ENCODE results near the gene COA3. TPM values are rescaled to one million over a fixed set of nuclear protein-coding genes. Genes with fewer than 3 reads are reported as not detected.
A peak's percentile ranks its signal among the peaks of the same experiment; 100 is the strongest.

The COA3 gene
- total RNA-seq, 2 experiments from 2014 or later, result 31.8 to 36.6 TPM

DNA sequence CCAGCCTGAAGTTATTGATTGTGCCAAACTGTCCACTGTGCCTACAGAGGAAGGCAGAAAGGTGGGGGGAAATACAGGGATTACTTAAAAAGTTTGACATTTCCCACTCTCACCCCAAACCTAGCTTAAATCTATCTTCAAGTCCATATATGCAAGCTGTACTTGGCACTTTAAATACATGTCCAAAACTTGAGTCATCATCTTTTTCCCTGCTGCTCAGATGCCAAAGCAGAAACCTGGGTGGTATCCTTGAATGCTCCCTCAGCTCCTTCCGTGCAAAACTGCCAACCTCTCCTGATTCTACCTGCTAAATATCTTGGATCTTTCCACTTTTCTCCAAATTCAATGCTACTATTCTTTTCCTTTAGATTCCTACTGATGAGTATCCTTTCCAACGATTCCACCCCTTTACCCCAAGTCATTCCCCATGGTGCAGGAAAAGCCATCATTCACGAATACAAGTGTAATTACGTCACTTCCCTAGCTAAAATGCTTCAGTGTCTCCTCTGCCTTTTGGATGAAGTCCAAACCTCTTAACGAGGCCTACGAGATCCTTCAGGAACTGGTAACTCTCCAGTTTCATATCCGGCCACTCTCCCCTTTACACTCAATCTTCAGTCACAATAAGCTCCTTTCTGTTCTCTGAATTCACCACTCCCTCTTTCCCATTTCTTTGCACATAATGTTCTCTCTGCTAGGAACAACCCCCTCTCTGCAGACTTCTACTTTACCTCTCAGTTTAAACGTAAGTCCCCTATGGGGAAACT lies 16.3 kb upstream of the COA3 start:
- H3K36me3 Mint-ChIP-seq, result peaks cover 53% of the 10 kb centered on the region
- H3K27me3 Mint-ChIP-seq, result no peaks in the 10 kb centered on the region
- H3K27ac Mint-ChIP-seq, result no peak overlapping the region
- intact Hi-C loops (cut with micrococcal nuclease), result no loop called here
- no peak for DNase-seq
- no peaks in the 10 kb centered on the region for H3K9me3 Mint-ChIP-seq
- no peak overlapping the region for H3K4me3 Mint-ChIP-seq
- CTCF ChIA-PET, result interaction anchor here (1.2 to 3.0 kb wide), 2 partner anchors 10 to 19 kb away, joined by 4 to 15 read pairs; partner anchors contain the start of gene BECN1
- H3K4me1 Mint-ChIP-seq (ENCODE audit: low read depth), result no peaks in the 10 kb centered on the region
- POLR2A ChIA-PET, result no interaction called here

GRCh38 chr17:42809250-42809649 lies 10.7 kb upstream of the COA3 start:
- H3K36me3 Mint-ChIP-seq, result peaks cover 16% of the 10 kb centered on the region
- POLR2A ChIA-PET, result no interaction called here
- intact Hi-C loops (cut with micrococcal nuclease), result no loop called here
- no peaks in the 10 kb centered on the region for H3K9me3 Mint-ChIP-seq
- no peak overlapping the region for H3K27ac Mint-ChIP-seq
- DNase-seq, result no peak
- no peak overlapping the region for H3K4me3 Mint-ChIP-seq
- no peaks in the 10 kb centered on the region for H3K27me3 Mint-ChIP-seq
- H3K4me1 Mint-ChIP-seq (ENCODE audit: low read depth), result no peaks in the 10 kb centered on the region
- CTCF ChIA-PET, result interaction anchor here (0.7 to 1.5 kb wide), 3 partner anchors 11 to 130 kb away, joined by 3 read pairs; no protein-coding TSS in a partner anchor

- intact Hi-C loops (cut with micrococcal nuclease), result no loop called here
- H3K36me3 Mint-ChIP-seq, result peaks cover 9% of the 10 kb centered on the region
- no peak overlapping the region for H3K4me3 Mint-ChIP-seq
- CTCF ChIA-PET, result interaction anchor here (0.8 to 1.2 kb wide), 2 partner anchors 12 to 14 kb away, joined by 3 to 4 read pairs; no protein-coding TSS in a partner anchor
- H3K4me1 Mint-ChIP-seq (ENCODE audit: low read depth), result no peaks in the 10 kb centered on the region
- no peak overlapping the region for H3K27ac Mint-ChIP-seq
- H3K9me3 Mint-ChIP-seq, result no peaks in the 10 kb centered on the region
- no peak for DNase-seq
- POLR2A ChIA-PET, result no interaction called here
- H3K27me3 Mint-ChIP-seq, result no peaks in the 10 kb centered on the region
These were observed 7.7 kb upstream of the COA3 start for GRCh38 chr17:42806249-42806648.

- H3K27ac Mint-ChIP-seq, result no peak overlapping the region
- intact Hi-C loops (cut with micrococcal nuclease), result no loop called here
- H3K36me3 Mint-ChIP-seq, result no peaks in the 10 kb centered on the region
- ChIA-PET CTCF (interaction anchor here (1.0 to 1.7 kb wide), 2 partner anchors 13 to 19 kb away, joined by 3 to 6 read pairs; partner anchors contain the start of gene BECN1), POLR2A (no interaction called here)
- H3K4me1 Mint-ChIP-seq (ENCODE audit: low read depth), result no peaks in the 10 kb centered on the region
- no peaks in the 10 kb centered on the region for H3K9me3 Mint-ChIP-seq
- DNase-seq, result no peak
- H3K4me3 Mint-ChIP-seq, result no peak overlapping the region
- H3K27me3 Mint-ChIP-seq, result no peaks in the 10 kb centered on the region
These were observed 6.4 kb upstream of the COA3 start for GRCh38 chr17:42804918-42805367.

DNA sequence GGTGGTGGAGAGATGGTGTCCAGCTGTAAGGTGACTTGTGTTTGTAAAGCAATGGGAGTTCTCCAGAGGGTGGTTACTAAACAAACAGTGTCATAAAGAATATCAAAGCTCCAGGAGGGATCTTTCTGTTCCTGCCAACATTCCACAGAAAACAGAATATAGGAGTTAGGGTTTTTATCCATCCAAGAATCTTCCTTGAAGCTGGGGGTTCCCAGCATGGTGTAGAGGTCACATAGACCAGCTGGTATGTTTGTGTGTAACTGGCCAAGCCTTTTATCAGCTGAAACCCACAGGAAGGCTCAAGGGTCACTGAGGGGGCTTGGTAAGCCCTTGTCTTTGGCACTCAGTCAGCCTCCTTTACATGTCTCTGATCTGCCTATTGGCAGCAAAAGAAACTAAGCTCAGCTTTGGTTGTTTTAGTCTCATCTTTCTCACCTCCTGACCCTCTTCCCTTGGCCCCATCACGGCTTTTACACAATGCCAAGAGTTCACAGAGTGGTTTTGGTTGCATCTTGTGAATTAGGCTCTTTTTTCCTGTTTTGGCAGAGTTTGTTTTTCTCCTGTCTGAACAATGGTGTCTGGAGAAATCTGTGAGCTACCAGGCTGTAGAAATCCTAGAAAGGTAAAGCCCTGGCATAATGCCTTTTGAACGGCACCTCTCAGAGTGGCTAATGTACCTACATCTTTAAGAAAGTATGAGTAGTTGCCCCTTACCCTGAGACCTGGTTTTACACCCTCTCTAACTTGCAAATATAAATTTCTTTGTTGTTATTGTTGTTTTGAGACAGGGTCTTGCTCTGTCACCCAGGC lies 4.8 kb upstream of the COA3 start:
- peaks cover 7% of the 10 kb centered on the region for H3K4me1 Mint-ChIP-seq (ENCODE audit: low read depth)
- ChIA-PET CTCF (interaction anchor here (1.2 to 3.6 kb wide), 4 partner anchors 17 to 40 kb away, joined by 4 to 14 read pairs (median 6); partner anchors contain the start of gene BECN1), POLR2A (no interaction called here)
- DNase-seq, result no peak
- H3K27ac Mint-ChIP-seq, result peak overlapping the region; percentile 38
- H3K4me3 Mint-ChIP-seq, result no peak overlapping the region
- intact Hi-C loops (cut with micrococcal nuclease), result no loop called here
- no peaks in the 10 kb centered on the region for H3K36me3 Mint-ChIP-seq
- H3K27me3 Mint-ChIP-seq, result no peaks in the 10 kb centered on the region
- no peaks in the 10 kb centered on the region for H3K9me3 Mint-ChIP-seq

DNA sequence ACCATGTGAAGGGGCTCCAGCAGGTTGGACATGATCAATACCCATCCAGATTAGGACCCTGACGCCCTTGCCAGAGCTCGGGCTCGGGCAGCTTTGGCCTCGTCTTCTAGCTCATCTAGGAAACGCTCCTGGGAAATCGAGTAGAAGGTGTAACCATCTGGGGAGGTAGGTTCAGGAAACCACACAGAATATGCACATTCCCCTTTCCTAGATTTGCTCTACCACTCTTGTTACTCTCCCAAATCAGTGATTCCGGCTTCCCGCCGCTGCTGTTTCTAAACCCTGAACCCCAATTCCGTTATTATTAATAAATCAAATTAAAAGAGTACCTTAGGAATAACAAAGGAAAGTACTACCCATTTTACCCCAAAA lies 507 bp downstream of the COA3 start:
- no peak overlapping the region for H3K27ac Mint-ChIP-seq
- H3K27me3 Mint-ChIP-seq, result no peaks in the 10 kb centered on the region
- intact Hi-C loops (cut with micrococcal nuclease), result no loop called here
- peak overlapping the region; percentile 90 for H3K4me3 Mint-ChIP-seq
- DNase-seq, result no peak
- peaks cover 18% of the 10 kb centered on the region for H3K4me1 Mint-ChIP-seq (ENCODE audit: low read depth)
- CTCF ChIA-PET, result interaction anchor here (0.6 to 1.4 kb wide), 6 partner anchors 20 to 780 kb away, joined by 3 to 5 read pairs (median 4); partner anchors contain the start of genes BECN1 and VPS25
- POLR2A ChIA-PET, result interaction anchor here (1.0 to 1.8 kb wide), 4 partner anchors 24 to 518 kb away, joined by 3 to 7 read pairs (median 4); partner anchors contain the start of genes PSME3 and VPS25
- H3K9me3 Mint-ChIP-seq, result no peaks in the 10 kb centered on the region
- peaks cover 4% of the 10 kb centered on the region for H3K36me3 Mint-ChIP-seq

GRCh38 chr17:42797067-42798007 lies 1.2 kb downstream of the COA3 start:
- DNase-seq, result no peak
- H3K36me3 Mint-ChIP-seq, result peaks cover 4% of the 10 kb centered on the region
- H3K9me3 Mint-ChIP-seq, result no peaks in the 10 kb centered on the region
- H3K27ac Mint-ChIP-seq, result no peak overlapping the region
- H3K4me1 Mint-ChIP-seq (ENCODE audit: low read depth), result peaks cover 18% of the 10 kb centered on the region
- no peaks in the 10 kb centered on the region for H3K27me3 Mint-ChIP-seq
- POLR2A ChIA-PET, result interaction anchor here (1.0 to 1.8 kb wide), 2 partner anchors 36 to 114 kb away, joined by 3 to 4 read pairs; partner anchors contain the start of gene PSME3
- intact Hi-C loops (cut with micrococcal nuclease), result no loop called here
- H3K4me3 Mint-ChIP-seq, result peak overlapping the region; percentile 90
- CTCF ChIA-PET, result interaction anchor here (0.6 to 1.4 kb wide), 4 partner anchors 21 to 27 kb away, joined by 3 to 5 read pairs (median 4); partner anchors contain the start of genes BECN1 and VPS25

DNA sequence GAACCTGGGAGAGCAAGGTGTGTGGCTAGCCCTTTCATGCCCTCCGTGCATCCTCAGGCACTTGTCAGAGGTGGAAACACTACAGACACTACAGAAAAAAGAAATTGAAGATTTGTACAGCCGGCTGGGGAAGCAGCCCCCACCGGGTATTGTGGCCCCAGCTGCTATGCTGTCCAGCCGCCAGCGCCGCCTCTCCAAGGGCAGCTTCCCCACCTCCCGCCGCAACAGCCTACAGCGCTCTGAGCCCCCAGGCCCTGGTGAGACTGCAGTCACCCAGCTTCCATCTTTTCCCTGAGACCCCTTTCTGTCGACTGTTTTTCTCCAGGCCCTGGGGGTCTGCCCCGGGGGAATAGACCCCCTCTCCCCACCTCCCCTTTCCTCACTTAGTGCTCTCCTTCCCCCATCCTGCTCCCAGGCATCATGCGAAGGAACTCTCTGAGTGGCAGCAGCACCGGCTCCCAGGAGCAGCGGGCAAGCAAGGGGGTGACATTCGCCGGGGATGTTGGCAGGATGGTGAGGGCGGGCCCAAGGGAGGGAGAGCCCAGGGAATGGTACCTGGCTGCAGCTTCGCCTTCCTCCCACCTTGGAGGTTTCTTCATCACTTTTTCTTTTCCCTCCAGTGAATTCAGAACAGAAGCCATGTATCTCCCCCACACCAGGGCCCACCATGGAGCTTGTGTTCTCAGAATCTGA lies 2.3 kb downstream of the COA3 start:
- no peak for DNase-seq
- intact Hi-C loops (cut with micrococcal nuclease), result no loop called here
- Mint-ChIP-seq H3K36me3 (peaks cover 4% of the 10 kb centered on the region), H3K9me3 (no peaks in the 10 kb centered on the region), H3K27me3 (no peaks in the 10 kb centered on the region), H3K27ac (no peak overlapping the region), H3K4me1 (ENCODE audit: low read depth) (peaks cover 18% of the 10 kb centered on the region), H3K4me3 (no peak overlapping the region)
- ChIA-PET POLR2A (no interaction called here), CTCF (interaction anchor here (1.2 kb wide), 1 partner anchor 28 kb away, joined by 3 read pairs; the partner anchor contains the start of gene BECN1)

- ChIA-PET CTCF (interaction anchor here (1.2 kb wide), 1 partner anchor 28 kb away, joined by 3 read pairs; the partner anchor contains the start of gene BECN1), POLR2A (no interaction called here)
- H3K27ac Mint-ChIP-seq, result no peak overlapping the region
- H3K4me1 Mint-ChIP-seq (ENCODE audit: low read depth), result peaks cover 18% of the 10 kb centered on the region
- peaks cover 4% of the 10 kb centered on the region for H3K36me3 Mint-ChIP-seq
- no peak overlapping the region for H3K4me3 Mint-ChIP-seq
- no peaks in the 10 kb centered on the region for H3K27me3 Mint-ChIP-seq
- no peaks in the 10 kb centered on the region for H3K9me3 Mint-ChIP-seq
- intact Hi-C loops (cut with micrococcal nuclease), result no loop called here
- DNase-seq, result no peak
These were observed 3.0 kb downstream of the COA3 start for GRCh38 chr17:42795465-42795864.

DNA sequence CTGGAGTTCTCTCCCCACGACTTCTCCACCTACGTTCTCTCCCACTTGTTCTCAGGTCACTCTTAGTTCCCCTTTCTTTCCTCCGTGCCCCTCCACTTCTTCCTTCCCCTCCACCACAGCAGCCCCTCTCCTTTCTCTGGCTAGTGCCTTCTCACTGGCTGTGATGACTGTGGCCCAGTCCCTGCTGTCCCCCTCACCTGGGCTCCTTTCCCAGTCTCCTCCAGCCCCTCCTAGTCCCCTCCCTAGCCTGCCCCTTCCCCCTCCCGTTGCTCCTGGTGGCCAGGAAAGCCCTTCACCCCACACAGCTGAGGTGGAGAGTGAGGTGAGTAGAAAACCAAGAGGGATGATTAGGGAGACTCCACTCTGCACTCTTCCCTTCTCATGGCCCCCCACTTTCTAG lies 3.4 kb downstream of the COA3 start:
- H3K36me3 Mint-ChIP-seq, result peaks cover 4% of the 10 kb centered on the region
- CTCF ChIA-PET, result no interaction called here
- POLR2A ChIA-PET, result no interaction called here
- no peaks in the 10 kb centered on the region for H3K27me3 Mint-ChIP-seq
- intact Hi-C loops (cut with micrococcal nuclease), result no loop called here
- H3K9me3 Mint-ChIP-seq, result no peaks in the 10 kb centered on the region
- DNase-seq, result no peak
- H3K4me3 Mint-ChIP-seq, result no peak overlapping the region
- no peak overlapping the region for H3K27ac Mint-ChIP-seq
- H3K4me1 Mint-ChIP-seq (ENCODE audit: low read depth), result peaks cover 18% of the 10 kb centered on the region

- Mint-ChIP-seq H3K9me3 (no peaks in the 10 kb centered on the region), H3K4me3 (no peak overlapping the region), H3K36me3 (peaks cover 4% of the 10 kb centered on the region), H3K27me3 (peaks cover 3% of the 10 kb centered on the region), H3K4me1 (ENCODE audit: low read depth) (peaks cover 6% of the 10 kb centered on the region), H3K27ac (no peak overlapping the region)
- no peak for DNase-seq
- ChIA-PET POLR2A (no interaction called here), CTCF (no interaction called here)
- intact Hi-C loops (cut with micrococcal nuclease), result no loop called here
These were observed 6.0 kb downstream of the COA3 start for GRCh38 chr17:42792545-42792944.

Measured in activated CD4-positive, alpha-beta memory T cell treated with anti-CD3 and anti-CD28 coated beads for 36 hours (primary cell).